ENCODE data around the gene LRRC4C. TPM values are rescaled to one million over a fixed set of nuclear protein-coding genes. Genes with fewer than 3 reads are reported as not detected.
A peak's percentile ranks its signal among the peaks of the same experiment; 100 is the strongest.

Gene LRRC4C
- total RNA-seq, 1 donor from 2014 or later = 16.9 TPM

DNA sequence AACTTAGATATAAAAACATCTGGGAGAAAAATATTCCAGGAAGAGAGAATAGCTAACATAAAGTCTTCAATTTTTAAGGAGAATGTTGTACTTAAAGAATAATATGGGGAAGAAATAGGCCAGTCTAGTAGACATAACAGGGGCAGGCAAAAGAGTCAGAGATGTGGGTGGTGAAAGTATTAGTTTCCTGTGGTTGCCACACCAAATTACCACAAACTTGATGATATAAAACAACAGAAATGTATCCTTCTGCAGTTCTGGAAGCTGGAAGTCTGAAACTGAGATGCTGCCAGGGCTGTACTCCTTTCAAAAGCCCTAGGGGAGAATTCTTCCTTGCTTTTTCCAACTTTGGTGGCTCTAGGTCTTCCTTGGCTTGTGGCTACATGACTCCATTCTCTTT, 1309.7 kb downstream of the LRRC4C start:
- no peak overlapping the region for H3K27ac Mint-ChIP-seq

DNA sequence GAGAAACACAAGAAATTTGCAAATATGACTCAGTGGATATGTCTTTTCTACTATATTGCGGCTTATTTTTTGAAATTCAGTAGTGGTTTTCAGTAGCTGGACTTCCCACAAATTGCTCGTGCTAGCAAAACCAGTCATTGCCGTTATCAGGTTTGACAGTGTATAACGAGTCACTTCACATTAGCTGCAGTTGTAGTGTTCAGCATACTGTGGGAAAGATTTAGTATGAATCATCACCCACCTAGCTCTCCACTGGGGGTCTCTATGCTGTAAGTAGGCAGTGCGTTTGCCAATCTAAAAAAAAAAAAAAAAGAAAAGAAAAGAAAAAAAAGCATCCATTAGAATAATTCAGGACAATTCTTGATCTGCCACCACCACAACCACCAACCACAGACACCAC, 1318.9 kb downstream of the LRRC4C start:
- peaks cover 24% of the 10 kb centered on the region for H3K4me1 Mint-ChIP-seq

More for the DNA sequence above, 1309.7 kb downstream of the LRRC4C start:
- Mint-ChIP-seq H3K27me3 (ENCODE audit: low read depth) (no peaks in the 10 kb centered on the region), H3K9me3 (peaks cover 28% of the 10 kb centered on the region), H3K36me3 (peaks cover 12% of the 10 kb centered on the region), H3K4me1 (no peaks in the 10 kb centered on the region), H3K4me3 (no peak overlapping the region)
- TF ChIP-seq, protein P1, sequence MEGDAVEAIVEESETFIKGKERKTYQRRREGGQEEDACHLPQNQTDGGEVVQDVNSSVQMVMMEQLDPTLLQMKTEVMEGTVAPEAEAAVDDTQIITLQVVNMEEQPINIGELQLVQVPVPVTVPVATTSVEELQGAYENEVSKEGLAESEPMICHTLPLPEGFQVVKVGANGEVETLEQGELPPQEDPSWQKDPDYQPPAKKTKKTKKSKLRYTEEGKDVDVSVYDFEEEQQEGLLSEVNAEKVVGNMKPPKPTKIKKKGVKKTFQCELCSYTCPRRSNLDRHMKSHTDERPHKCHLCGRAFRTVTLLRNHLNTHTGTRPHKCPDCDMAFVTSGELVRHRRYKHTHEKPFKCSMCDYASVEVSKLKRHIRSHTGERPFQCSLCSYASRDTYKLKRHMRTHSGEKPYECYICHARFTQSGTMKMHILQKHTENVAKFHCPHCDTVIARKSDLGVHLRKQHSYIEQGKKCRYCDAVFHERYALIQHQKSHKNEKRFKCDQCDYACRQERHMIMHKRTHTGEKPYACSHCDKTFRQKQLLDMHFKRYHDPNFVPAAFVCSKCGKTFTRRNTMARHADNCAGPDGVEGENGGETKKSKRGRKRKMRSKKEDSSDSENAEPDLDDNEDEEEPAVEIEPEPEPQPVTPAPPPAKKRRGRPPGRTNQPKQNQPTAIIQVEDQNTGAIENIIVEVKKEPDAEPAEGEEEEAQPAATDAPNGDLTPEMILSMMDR (IDR thresholded peaks at IDR 0.05; ENCODE audit: unreplicated experiment) = no peak
- no peak for DNase-seq (ENCODE audit: low spot score in 2 of 2, unreplicated experiment in 2 of 2)

DNA sequence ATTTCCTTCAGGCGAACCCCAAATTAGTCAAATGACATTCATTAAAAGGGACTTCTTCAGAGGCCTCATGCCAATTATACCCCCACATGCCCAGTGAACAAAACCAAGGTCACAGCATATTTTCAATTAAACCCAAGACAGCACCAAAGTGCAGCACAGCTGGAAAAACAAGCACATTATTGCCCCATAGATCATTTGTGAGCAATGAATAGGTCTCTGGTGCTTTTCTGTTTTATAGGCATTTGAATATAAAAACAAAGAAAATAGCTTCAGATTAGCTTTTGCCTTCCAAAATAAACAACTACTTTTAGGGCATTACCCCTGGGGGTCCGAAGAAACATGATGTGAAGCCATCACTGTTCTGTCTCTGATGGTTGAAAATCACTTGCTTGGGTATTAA, 1319.9 kb downstream of the LRRC4C start:
- Mint-ChIP-seq H3K36me3 (no peaks in the 10 kb centered on the region), H3K27ac (no peak overlapping the region), H3K4me3 (no peak overlapping the region), H3K9me3 (peaks cover 6% of the 10 kb centered on the region), H3K4me1 (peaks cover 34% of the 10 kb centered on the region), H3K27me3 (ENCODE audit: low read depth) (no peaks in the 10 kb centered on the region)
- no peak for DNase-seq (ENCODE audit: low spot score in 2 of 2, unreplicated experiment in 2 of 2)
- TF ChIP-seq, protein P1 (IDR thresholded peaks at IDR 0.05; ENCODE audit: unreplicated experiment) = no peak

More for the DNA sequence above, 1318.9 kb downstream of the LRRC4C start:
- TF ChIP-seq, protein P1 (IDR thresholded peaks at IDR 0.05; ENCODE audit: unreplicated experiment) = no peak
- DNase-seq (ENCODE audit: low spot score in 2 of 2, unreplicated experiment in 2 of 2) = no peak
- no peaks in the 10 kb centered on the region for H3K36me3 Mint-ChIP-seq
- H3K9me3 Mint-ChIP-seq = peaks cover 6% of the 10 kb centered on the region
- no peak overlapping the region for H3K4me3 Mint-ChIP-seq
- H3K27me3 Mint-ChIP-seq (ENCODE audit: low read depth) = no peaks in the 10 kb centered on the region
- H3K27ac Mint-ChIP-seq = no peak overlapping the region

DNA sequence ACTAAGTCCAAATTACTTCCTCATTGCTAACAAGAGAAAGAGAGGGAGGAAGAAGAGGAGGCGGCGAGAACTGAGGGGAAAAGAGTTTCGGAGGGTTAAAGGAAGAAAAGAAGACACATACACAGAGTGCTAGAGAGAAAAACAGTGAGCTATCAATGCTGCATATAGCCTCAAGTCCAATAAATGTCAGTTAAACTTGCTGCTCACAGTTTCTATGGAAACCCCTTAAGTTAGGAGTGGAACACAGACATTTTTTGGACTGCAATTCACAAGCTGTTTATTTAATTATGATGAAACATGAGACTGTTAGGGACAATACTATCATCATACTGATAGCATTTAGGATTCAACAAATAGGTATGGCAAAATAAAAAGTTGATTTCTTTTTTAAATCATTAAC, 1320.4 kb downstream of the LRRC4C start:
- Mint-ChIP-seq H3K4me1 (peaks cover 37% of the 10 kb centered on the region), H3K27me3 (ENCODE audit: low read depth) (no peaks in the 10 kb centered on the region), H3K9me3 (peaks cover 6% of the 10 kb centered on the region), H3K27ac (peak overlapping the region; percentile 23), H3K4me3 (no peak overlapping the region), H3K36me3 (no peaks in the 10 kb centered on the region)
- TF ChIP-seq, protein P1 (IDR thresholded peaks at IDR 0.05; ENCODE audit: unreplicated experiment) = no peak
- DNase-seq (ENCODE audit: low spot score in 2 of 2, unreplicated experiment in 2 of 2) = no peak

DNA sequence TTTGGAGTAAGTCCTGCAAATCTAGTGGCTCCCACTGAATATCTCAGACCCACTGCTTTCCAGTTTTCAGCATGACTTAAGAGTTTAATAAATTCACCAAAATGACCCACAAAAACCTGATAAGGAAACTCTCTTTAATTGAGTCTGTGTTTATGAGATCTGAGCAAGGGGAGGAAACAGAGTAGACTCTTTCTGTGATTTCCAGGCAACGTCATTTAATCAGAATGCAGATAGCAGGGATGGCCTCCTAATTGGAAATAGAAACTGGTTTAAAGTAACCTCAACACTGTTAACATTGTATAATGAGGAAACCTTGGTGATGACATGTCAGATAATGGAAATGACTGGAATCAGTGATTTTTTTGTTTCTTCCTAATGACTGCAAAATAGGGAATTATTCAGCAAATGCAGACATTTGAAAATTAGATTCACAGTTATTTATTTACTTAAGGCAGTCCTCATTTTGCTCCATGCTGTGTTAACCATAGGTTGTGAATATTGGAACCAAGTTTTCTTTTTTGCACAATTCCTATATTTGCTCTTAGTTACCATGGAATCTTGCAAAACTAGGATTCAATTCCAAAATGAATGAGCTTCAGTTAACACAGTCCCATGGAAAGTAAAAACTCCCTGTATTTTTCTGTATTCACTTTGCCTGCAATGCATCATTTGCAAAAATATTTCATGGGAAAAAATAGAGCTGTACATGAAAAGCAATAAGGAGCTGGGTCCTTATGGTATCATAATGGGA, 1324.5 kb downstream of the LRRC4C start:
- DNase-seq (ENCODE audit: low spot score in 2 of 2, unreplicated experiment in 2 of 2) = no peak
- Mint-ChIP-seq H3K4me3 (no peak overlapping the region), H3K27ac (peak overlapping the region; percentile 76), H3K4me1 (peaks cover 54% of the 10 kb centered on the region), H3K9me3 (no peaks in the 10 kb centered on the region), H3K36me3 (no peaks in the 10 kb centered on the region), H3K27me3 (ENCODE audit: low read depth) (no peaks in the 10 kb centered on the region)
- TF ChIP-seq, protein P1 (IDR thresholded peaks at IDR 0.05; ENCODE audit: unreplicated experiment) = no peak

All from mesothelial cell of epicardium (in vitro differentiated cells).